ENCODE data around the gene SKI.

The SKI gene

DNA sequence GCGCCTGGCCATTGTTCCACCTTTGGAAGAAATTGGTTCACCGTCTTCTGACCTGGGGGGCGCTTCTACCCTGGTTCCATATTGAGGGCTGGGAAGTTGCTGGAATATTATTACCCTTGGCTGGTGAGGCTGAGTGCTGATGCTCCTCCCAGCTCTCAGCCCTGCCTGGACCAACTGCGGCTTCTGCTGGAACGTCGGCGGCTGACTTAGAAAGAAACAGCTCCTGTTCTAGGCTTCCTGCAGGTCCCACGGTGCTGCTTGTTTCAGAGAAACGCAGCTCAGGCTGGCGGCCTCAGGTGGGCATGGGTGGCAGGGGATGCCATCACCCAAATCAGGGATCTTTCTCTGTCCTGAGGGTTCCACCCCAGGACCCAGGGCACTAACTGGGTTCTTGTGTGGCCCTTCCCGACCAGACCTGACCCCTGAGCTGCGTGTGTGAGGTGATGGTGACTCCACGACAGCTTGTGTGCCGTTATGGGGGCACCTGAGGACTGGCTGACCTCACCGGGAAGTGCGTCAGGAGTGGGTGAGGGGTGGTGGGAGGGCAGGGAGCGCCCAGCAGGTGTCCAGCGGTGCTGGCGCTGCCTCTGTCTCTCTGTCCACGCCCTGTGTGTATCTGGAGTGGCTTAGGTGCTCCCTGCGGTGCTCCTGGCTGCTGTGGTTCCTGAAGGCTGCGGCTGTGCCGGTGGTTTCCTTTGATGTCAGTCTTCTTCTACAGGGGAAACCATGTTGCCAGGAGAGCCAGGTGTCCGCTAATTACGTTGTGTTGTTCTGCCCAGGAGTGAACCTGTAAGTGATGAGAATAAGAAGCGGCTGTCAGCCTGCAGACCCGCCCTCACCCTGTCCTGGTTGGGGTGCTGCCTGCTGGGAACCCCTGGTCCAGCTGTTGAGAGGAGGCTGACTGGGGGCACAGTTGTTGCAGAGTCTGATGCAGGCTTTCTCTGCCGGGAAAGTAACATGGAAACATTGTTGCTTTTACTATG, 8.9 kb downstream of the SKI start:
- Histone ChIP-seq H3K4me1 (peaks cover 16 to 98% (median 96%) of the 10 kb centered on the region in 4 donors), H3K27ac (peak overlapping the region; percentile 90 to 94), H3K36me3 (peaks cover 0 to 7% (median 0%) of the 10 kb centered on the region in 3 donors), H3K4me3 (peak overlapping the region; percentile 16 to 40), H3K27me3 (no peaks in the 10 kb centered on the region), H3K9me3 (no peaks in the 10 kb centered on the region)
- intact Hi-C loops (cut with DNase I; ENCODE audit: low total_unique reads), result no loop called here
- TF ChIP-seq, protein P1, sequence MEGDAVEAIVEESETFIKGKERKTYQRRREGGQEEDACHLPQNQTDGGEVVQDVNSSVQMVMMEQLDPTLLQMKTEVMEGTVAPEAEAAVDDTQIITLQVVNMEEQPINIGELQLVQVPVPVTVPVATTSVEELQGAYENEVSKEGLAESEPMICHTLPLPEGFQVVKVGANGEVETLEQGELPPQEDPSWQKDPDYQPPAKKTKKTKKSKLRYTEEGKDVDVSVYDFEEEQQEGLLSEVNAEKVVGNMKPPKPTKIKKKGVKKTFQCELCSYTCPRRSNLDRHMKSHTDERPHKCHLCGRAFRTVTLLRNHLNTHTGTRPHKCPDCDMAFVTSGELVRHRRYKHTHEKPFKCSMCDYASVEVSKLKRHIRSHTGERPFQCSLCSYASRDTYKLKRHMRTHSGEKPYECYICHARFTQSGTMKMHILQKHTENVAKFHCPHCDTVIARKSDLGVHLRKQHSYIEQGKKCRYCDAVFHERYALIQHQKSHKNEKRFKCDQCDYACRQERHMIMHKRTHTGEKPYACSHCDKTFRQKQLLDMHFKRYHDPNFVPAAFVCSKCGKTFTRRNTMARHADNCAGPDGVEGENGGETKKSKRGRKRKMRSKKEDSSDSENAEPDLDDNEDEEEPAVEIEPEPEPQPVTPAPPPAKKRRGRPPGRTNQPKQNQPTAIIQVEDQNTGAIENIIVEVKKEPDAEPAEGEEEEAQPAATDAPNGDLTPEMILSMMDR (IDR thresholded peaks at IDR 0.05), result no peak
- no peak for DNase-seq

DNA sequence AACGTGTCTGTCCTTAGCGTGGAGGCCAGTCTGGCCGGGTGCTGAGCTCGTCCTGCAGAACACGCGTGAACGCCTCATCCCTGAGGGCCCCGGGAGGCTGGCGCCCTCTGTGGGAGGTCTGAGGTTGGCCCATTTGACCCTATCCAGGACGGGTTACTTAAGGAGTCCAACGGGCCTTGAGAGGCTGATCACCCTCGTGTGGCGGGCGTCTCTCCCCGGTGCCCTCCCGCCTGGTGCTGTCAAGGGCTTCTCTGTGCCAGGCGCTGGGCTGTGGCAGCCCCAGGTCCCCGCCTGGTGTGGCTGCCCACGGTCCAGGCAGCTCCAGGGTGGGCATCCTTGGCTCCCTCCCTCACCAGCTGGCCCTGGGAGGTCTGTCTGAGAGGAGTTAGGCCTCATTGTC, 9.7 kb downstream of the SKI start:
- TF ChIP-seq, protein P1 (IDR thresholded peaks at IDR 0.05), result peak in 1 of 2 experiments; percentile 28
- Histone ChIP-seq H3K27ac (peak overlapping the region; percentile 90 to 94), H3K27me3 (no peaks in the 10 kb centered on the region), H3K36me3 (peaks cover 0 to 7% (median 0%) of the 10 kb centered on the region in 3 donors), H3K4me3 (peak overlapping the region; percentile 16 to 40), H3K4me1 (peaks cover 16 to 99% (median 97%) of the 10 kb centered on the region in 4 donors), H3K9me3 (no peaks in the 10 kb centered on the region)
- intact Hi-C loops (cut with DNase I; ENCODE audit: low total_unique reads), result no loop called here
- no peak for DNase-seq

DNA sequence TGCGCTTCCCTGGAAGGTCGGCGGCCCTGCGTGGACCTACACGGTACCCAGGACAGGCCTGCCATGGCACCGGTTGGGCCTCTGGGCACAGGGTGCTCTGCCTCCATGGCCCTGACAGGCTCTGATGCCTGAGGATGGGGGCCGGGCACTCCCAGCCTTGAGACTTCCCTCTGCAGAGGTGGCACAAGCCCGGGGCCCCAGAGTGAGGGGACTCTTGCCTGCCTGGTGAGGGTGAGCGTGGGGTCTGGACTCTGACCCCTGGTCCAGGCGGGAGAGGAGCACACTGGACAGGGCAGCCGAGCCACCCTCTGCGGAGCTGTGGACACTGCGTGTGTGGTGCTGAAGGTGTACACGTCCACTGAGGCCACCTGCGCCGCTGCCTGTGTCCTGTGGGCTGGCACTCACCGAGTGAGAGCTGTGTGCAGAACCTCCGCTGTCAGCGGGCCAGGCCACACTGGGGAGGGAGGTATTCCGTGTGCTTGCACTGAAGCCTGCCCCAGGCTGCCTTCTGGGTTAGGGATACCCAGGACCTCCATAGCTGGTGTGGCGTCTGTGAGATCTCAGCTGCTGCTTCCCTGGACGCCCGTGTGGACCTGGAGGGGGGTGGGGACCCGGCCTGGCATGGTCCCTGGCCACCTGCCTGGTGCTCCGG, 10.4 kb downstream of the SKI start:
- H3K4me1 ChIP-seq, result peaks cover 16 to 99% (median 97%) of the 10 kb centered on the region in 4 donors
- H3K9me3 ChIP-seq, result no peaks in the 10 kb centered on the region
- DNase-seq, result no peak
- TF ChIP-seq, protein P1 (IDR thresholded peaks at IDR 0.05), result no peak
- peak overlapping the region; percentile 90 to 94 for H3K27ac ChIP-seq
- intact Hi-C loops (cut with DNase I; ENCODE audit: low total_unique reads), result no loop called here
- H3K27me3 ChIP-seq, result no peaks in the 10 kb centered on the region
- peaks cover 0 to 7% (median 0%) of the 10 kb centered on the region in 3 donors for H3K36me3 ChIP-seq
- peak overlapping the region; percentile 16 to 40 for H3K4me3 ChIP-seq

DNA sequence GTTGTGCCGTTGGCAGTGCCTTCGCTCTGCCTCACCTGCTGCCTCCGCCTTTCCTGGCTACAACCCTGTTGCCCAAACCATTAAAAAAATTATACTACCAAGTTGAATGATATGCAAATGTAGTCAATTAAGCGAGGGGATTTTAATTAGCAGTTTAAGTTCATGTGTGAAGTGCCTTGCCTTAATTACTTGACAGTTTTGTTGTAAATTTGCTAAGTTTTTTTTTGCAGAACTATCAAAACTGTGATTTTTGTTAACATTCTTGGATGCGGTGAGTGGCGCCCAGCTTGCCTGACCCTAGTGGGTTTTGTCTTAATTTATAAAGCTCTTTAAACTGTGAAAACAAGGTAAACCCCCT, 10.9 kb downstream of the SKI start:
- Histone ChIP-seq H3K36me3 (peaks cover 0 to 7% (median 0%) of the 10 kb centered on the region in 3 donors), H3K4me3 (peak overlapping the region; percentile 16 to 40), H3K27ac (peak overlapping the region; percentile 90 to 94), H3K4me1 (peaks cover 16 to 98% (median 97%) of the 10 kb centered on the region in 4 donors), H3K27me3 (no peaks in the 10 kb centered on the region), H3K9me3 (no peaks in the 10 kb centered on the region)
- intact Hi-C loops (cut with DNase I; ENCODE audit: low total_unique reads), result no loop called here
- DNase-seq, result no peak
- TF ChIP-seq, protein P1 (IDR thresholded peaks at IDR 0.05), result no peak

DNA sequence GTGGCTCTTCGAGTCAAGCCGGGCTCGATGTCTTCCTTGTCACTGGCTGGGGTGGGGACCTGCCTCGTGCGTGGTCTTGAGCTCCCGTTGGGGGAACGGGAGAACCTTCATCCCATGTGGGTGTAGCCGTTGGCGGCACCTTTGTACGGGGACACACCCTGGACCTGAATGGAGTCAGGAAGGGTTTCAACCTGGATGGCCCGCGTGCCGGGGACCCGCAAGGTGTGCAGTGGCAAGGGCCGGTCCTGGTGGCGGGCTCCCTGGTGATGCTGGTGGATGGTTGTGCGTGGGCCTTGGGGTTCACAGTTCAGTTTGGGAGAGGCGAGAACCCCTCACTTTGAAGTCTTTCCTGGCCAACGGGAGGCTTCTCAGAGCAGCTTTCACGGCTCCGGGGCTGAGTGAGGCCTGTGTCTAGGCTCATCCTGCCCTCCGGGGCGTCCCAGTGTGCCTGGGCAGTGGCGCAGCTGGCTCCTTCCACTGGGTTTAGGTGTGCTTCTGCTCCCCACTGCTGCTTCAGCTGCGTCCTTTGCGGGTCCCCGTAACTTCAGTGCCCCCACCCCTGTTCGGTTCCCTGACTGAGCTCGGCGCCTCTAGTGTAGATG, 11.4 kb downstream of the SKI start:
- no peak for DNase-seq

More for the DNA sequence above, 11.4 kb downstream of the SKI start:
- Histone ChIP-seq H3K27me3 (no peaks in the 10 kb centered on the region), H3K4me3 (peak overlapping the region; percentile 33 to 40), H3K27ac (peak overlapping the region; percentile 90 to 94), H3K36me3 (peaks cover 0 to 7% (median 0%) of the 10 kb centered on the region in 3 donors), H3K4me1 (peaks cover 16 to 99% (median 94%) of the 10 kb centered on the region in 4 donors), H3K9me3 (no peaks in the 10 kb centered on the region)
- intact Hi-C loops (cut with DNase I; ENCODE audit: low total_unique reads), result no loop called here
- TF ChIP-seq, protein P1 (IDR thresholded peaks at IDR 0.05), result no peak

Measured in tibial artery (tissue), 4 donors.